Measurements from ENCODE around the gene MYBBP1A. TPM values are rescaled to one million over a fixed set of nuclear protein-coding genes. Genes with fewer than 3 reads are reported as not detected.

Gene MYBBP1A
- total and polyA plus RNA-seq, 2 of the 8 experiments (the other 6 are each of a cell fraction or from before 2014, with no cell fraction given) = 46.8 to 151 TPM

DNA sequence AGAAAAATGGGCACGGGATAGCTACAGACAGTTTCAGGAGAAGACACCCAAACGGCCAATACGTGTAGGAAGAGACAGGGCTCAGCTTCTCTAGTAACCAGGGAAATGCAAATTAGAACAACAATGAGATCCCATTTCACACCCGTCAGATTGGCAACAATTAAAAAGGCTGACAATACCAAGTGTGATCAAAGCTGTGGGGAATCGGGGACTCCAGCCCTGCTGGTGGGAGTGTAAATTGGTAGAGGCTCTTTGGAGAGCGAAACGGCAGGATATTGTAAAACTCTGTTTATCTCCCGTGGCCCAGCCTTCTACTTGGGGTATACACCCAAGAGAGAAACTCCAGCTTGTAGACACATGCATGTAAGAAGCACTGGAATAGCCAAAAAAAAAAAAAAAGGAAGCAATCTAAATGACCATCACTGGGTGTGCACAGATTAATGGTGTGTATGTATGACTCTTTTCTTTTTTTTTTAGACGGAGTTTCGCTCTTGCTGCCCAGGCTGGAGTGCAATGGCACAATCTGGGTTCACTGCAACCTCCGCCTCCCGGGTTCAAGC lies 27.5 kb downstream of the MYBBP1A start:
- no peak for FAIRE-seq
- no peak overlapping the region for H2BK5ac ChIP-seq (ENCODE audit: low read depth, low read length)
- H3K27me3 ChIP-seq (replicated peaks in 1 of 4; ENCODE audit: control insufficient read depth in 3 of 4, extremely low read depth in 1 of 4, insufficient read depth in 3 of 4, low read length in 3 of 4) = peaks cover 0 to 36% (median 27%) of the 10 kb centered on the region in 4 experiments; a peak in 6 of 7 replicates
- no peak overlapping the region for H3K4me3 ChIP-seq (ENCODE audit: extremely low read depth in 1 of 4, insufficient read depth in 2 of 4, low read depth in 3 of 4, low read length in 4 of 4)
- no peaks in the 10 kb centered on the region; the same call in 1 of the 2 replicates for H3K23me2 ChIP-seq (ENCODE audit: low read depth, low read length)
- ChIA-PET POLR2A (ENCODE audit: partially characterized antibody) (interaction anchor here (1.2 to 37.1 kb wide), 2 partner anchors 19 to 45 kb away, joined by 3 to 546 read pairs; partner anchors contain the start of genes GGT6 and MYBBP1A), CTCF (ENCODE audit: partially characterized antibody) (interaction anchor here (0.6 to 1.0 kb wide), 4 partner anchors 8 to 73 kb away, joined by 3 read pairs; no protein-coding TSS in a partner anchor)
- no peak overlapping the region for H3K18ac ChIP-seq (ENCODE audit: extremely low read depth, low read length)
- H3K9me3 ChIP-seq (ENCODE audit: insufficient read depth in 2 of 2, low read depth in 1 of 2, low read length in 1 of 2) = no peaks in the 10 kb centered on the region
- H3K56ac ChIP-seq (replicated peaks; ENCODE audit: insufficient read length, low read depth, low read length) = no peak overlapping the region
- H2BK20ac ChIP-seq (ENCODE audit: low read length) = no peak overlapping the region
- H3K4me1 ChIP-seq (replicated peaks in 1 of 4; ENCODE audit: control insufficient read depth in 3 of 4, insufficient read depth in 4 of 4, low read length in 3 of 4) = no peaks in the 10 kb centered on the region; a peak in 1 of 7 replicates
- H2AK5ac ChIP-seq (ENCODE audit: low read depth, low read length) = no peak overlapping the region
- no peak overlapping the region for H3K14ac ChIP-seq (ENCODE audit: insufficient read length)
- no peak for TF ChIP-seq SRF (IDR thresholded peaks at IDR 0.05; ENCODE audit: low read depth, low read length)
- TF ChIP-seq SIX5 (IDR thresholded peaks at IDR 0.05; ENCODE audit: low read depth, low read length) = 0 out of 2 replicates have a peak, but pooled peaks have one; percentile 1
- peaks cover 0 to 4% of the 10 kb centered on the region in 2 experiments for H4K20me1 ChIP-seq (replicated peaks in 1 of 2; ENCODE audit: control insufficient read depth in 1 of 2, insufficient read depth in 2 of 2, low read length in 2 of 2)
- no peak overlapping the region for H3K23ac ChIP-seq (ENCODE audit: insufficient read length)
- H3K79me1 ChIP-seq (ENCODE audit: low read depth, low read length) = no peaks in the 10 kb centered on the region
- no peak overlapping the region for H2BK15ac ChIP-seq (ENCODE audit: low read length)
- H2BK120ac ChIP-seq (replicated peaks; ENCODE audit: low read depth, low read length) = no peak overlapping the region
- H3K36me3 ChIP-seq (ENCODE audit: control insufficient read depth in 2 of 4, insufficient read depth in 4 of 4, low read length in 3 of 4) = no peaks in the 10 kb centered on the region
- H4K91ac ChIP-seq (replicated peaks; ENCODE audit: insufficient read length, low read length) = no peak overlapping the region
- H4K8ac ChIP-seq (ENCODE audit: extremely low read depth, insufficient read depth, low read length) = no peak overlapping the region
- no peak for DNase-seq (ENCODE audit: low read depth in 1 of 2, low spot score in 2 of 2)
- H3K27ac ChIP-seq (ENCODE audit: low read depth, low read length) = no peak overlapping the region
- no peak overlapping the region for H4K5ac ChIP-seq (ENCODE audit: insufficient read length, low read depth, low read length)
- H3K4me2 ChIP-seq (ENCODE audit: insufficient read depth in 1 of 2, low read depth in 2 of 2, low read length in 2 of 2) = no peak overlapping the region
- no peak overlapping the region for H3K4ac ChIP-seq (replicated peaks; ENCODE audit: insufficient read length, low read depth, low read length)
- no peak overlapping the region for H2AFZ ChIP-seq (ENCODE audit: low read length)
- H2BK12ac ChIP-seq (ENCODE audit: low read depth, low read length) = no peak overlapping the region
- 64% methylated on average over 10 of the region's 12 CpGs; no CpG with 5 or more reads in 1 of the 2 experiments for WGBS, 2 experiments (ENCODE audit: extremely low coverage in 1 of 2, insufficient coverage in 1 of 2, insufficient read length in 1 of 2, insufficient replicate concordance in 2 of 2, low coverage in 1 of 2, low lambda C conversion rate in 2 of 2, missing lambda C conversion rate in 1 of 2)
- no peaks in the 10 kb centered on the region for H3K79me2 ChIP-seq (ENCODE audit: control insufficient read depth in 1 of 2, insufficient read depth in 2 of 2, low read length in 2 of 2)
- no peak overlapping the region for H3K9ac ChIP-seq (replicated peaks in 1 of 4; ENCODE audit: extremely low read depth in 1 of 4, low read depth in 3 of 4, low read length in 3 of 4)
